ENCODE results near the gene PIK3CB. TPM values are rescaled to one million over a fixed set of nuclear protein-coding genes. Genes with fewer than 3 reads are reported as not detected.

Gene PIK3CB
- polyA plus RNA-seq, 1 donor from 2014 or later = 11.5 TPM

GRCh38 chr3:138812806-138813205 lies 21.9 kb downstream of the PIK3CB start:
- Histone ChIP-seq H3K9ac (ENCODE audit: low read length) (no peak overlapping the region), H3K79me2 (replicated peaks; ENCODE audit: insufficient read depth, low read length) (no peaks in the 10 kb centered on the region), H3K9me2 (ENCODE audit: insufficient read depth, low read length) (no peaks in the 10 kb centered on the region), H4K20me1 (ENCODE audit: insufficient read depth) (no peaks in the 10 kb centered on the region), H3F3A (ENCODE audit: insufficient read depth, low read length, poor library complexity, severe bottlenecking) (no peaks in the 10 kb centered on the region), H3K27ac (ENCODE audit: low read length) (no peak overlapping the region), H3K9me3 (ENCODE audit: low read length) (no peaks in the 10 kb centered on the region), H3K4me3 (ENCODE audit: low read length) (no peak overlapping the region), H3K4me2 (ENCODE audit: low read length) (no peak overlapping the region), H3K36me3 (ENCODE audit: insufficient read depth, low read length) (no peaks in the 10 kb centered on the region), H3K27me3 (ENCODE audit: insufficient read depth, low read depth, low read length) (no peaks in the 10 kb centered on the region), H2AFZ (ENCODE audit: low read depth, low read length) (no peak overlapping the region)
- TF ChIP-seq SMC3 (conservative IDR thresholded peaks at IDR 0.05; ENCODE audit: poor library complexity) = no peak

GRCh38 chr3:138809500-138810256 lies 25.1 kb downstream of the PIK3CB start:
- Histone ChIP-seq H3K27ac (ENCODE audit: low read length) (no peak overlapping the region), H3K79me2 (replicated peaks; ENCODE audit: insufficient read depth, low read length) (no peaks in the 10 kb centered on the region), H2AFZ (ENCODE audit: low read depth, low read length) (no peak overlapping the region), H3K9me2 (ENCODE audit: insufficient read depth, low read length) (no peaks in the 10 kb centered on the region), H3K9ac (ENCODE audit: low read length) (no peak overlapping the region), H3K27me3 (ENCODE audit: insufficient read depth, low read depth, low read length) (no peaks in the 10 kb centered on the region), H3K4me3 (ENCODE audit: low read length) (no peak overlapping the region), H3K4me2 (ENCODE audit: low read length) (no peak overlapping the region), H3K36me3 (ENCODE audit: insufficient read depth, low read length) (no peaks in the 10 kb centered on the region), H3F3A (ENCODE audit: insufficient read depth, low read length, poor library complexity, severe bottlenecking) (no peaks in the 10 kb centered on the region), H4K20me1 (ENCODE audit: insufficient read depth) (no peaks in the 10 kb centered on the region), H3K9me3 (ENCODE audit: low read length) (no peaks in the 10 kb centered on the region)
- TF ChIP-seq CTCF (IDR thresholded peaks at IDR 0.05; ENCODE audit: poor library complexity, severe bottlenecking) = no peak
- TF ChIP-seq EP300 (conservative IDR thresholded peaks at IDR 0.05; ENCODE audit: poor library complexity, severe bottlenecking) = no peak
- TF ChIP-seq RAD21 (conservative IDR thresholded peaks at IDR 0.05) = no peak
- no peak for TF ChIP-seq EZH2 (IDR thresholded peaks at IDR 0.05; ENCODE audit: borderline replicate concordance, insufficient read depth, low read length, poor library complexity, severe bottlenecking)

- H3K79me2 ChIP-seq (replicated peaks; ENCODE audit: insufficient read depth, low read length) = no peaks in the 10 kb centered on the region
These were observed 28.2 kb downstream of the PIK3CB start for GRCh38 chr3:138806376-138807080.

More at GRCh38 chr3:138806376-138807080, 28.2 kb downstream of the PIK3CB start:
- H3K27ac ChIP-seq (ENCODE audit: low read length) = no peak overlapping the region
- H3K9me2 ChIP-seq (ENCODE audit: insufficient read depth, low read length) = no peaks in the 10 kb centered on the region
- no peak overlapping the region for H3K4me3 ChIP-seq (ENCODE audit: low read length)
- H3K4me2 ChIP-seq (ENCODE audit: low read length) = no peak overlapping the region
- H3K27me3 ChIP-seq (ENCODE audit: insufficient read depth, low read depth, low read length) = no peaks in the 10 kb centered on the region
- no peak for TF ChIP-seq MXI1 (conservative IDR thresholded peaks at IDR 0.05; ENCODE audit: poor library complexity, severe bottlenecking)
- no peak for TF ChIP-seq EZH2 (IDR thresholded peaks at IDR 0.05; ENCODE audit: borderline replicate concordance, insufficient read depth, low read length, poor library complexity, severe bottlenecking)
- no peak for TF ChIP-seq REST (IDR thresholded peaks at IDR 0.05; ENCODE audit: borderline replicate concordance)
- no peak for TF ChIP-seq EP300 (conservative IDR thresholded peaks at IDR 0.05; ENCODE audit: poor library complexity, severe bottlenecking)
- no peak for TF ChIP-seq TAF1 (IDR thresholded peaks at IDR 0.05; ENCODE audit: low read depth)
- no peak for TF ChIP-seq RAD21 (conservative IDR thresholded peaks at IDR 0.05)
- no peak for TF ChIP-seq SMC3 (conservative IDR thresholded peaks at IDR 0.05; ENCODE audit: poor library complexity)
- TF ChIP-seq CTCF (IDR thresholded peaks at IDR 0.05; ENCODE audit: poor library complexity, severe bottlenecking) = no peak
- no peak for TF ChIP-seq POLR2AphosphoS5 (IDR thresholded peaks at IDR 0.05)
- H2AFZ ChIP-seq (ENCODE audit: low read depth, low read length) = no peak overlapping the region
- no peaks in the 10 kb centered on the region for H3F3A ChIP-seq (ENCODE audit: insufficient read depth, low read length, poor library complexity, severe bottlenecking)
- H3K9ac ChIP-seq (ENCODE audit: low read length) = no peak overlapping the region
- no peaks in the 10 kb centered on the region for H3K9me3 ChIP-seq (ENCODE audit: low read length)
- no peaks in the 10 kb centered on the region for H3K36me3 ChIP-seq (ENCODE audit: insufficient read depth, low read length)
- H4K20me1 ChIP-seq (ENCODE audit: insufficient read depth) = no peaks in the 10 kb centered on the region
